Cardiac fibroblast (primary cell): ENCODE results near the gene FBXO30.
A peak's percentile ranks its signal among the peaks of the same experiment; 100 is the strongest.

Source experiments
- DNase-seq, 2 donors: peaks; one replicate each; pipeline versions ENCODE4 v3.0.0 to v3.0.0-alpha.2; 2010; ENCODE audit warnings: low read depth in 2 of 2
- H3K4me3 ChIP-seq, 2 donors: replicated peaks in 1 of 2; 1 replicate in 1 of 2; 2 replicates in 1 of 2; pipeline ENCODE4 v1.5.1; 2011; ENCODE audit warnings: low read depth in 2 of 2, low read length in 2 of 2, mild to moderate bottlenecking in 2 of 2, moderate library complexity in 1 of 2
- CTCF ChIP-seq: IDR thresholded peaks from one replicate; pipeline ENCODE4 v1.5.1; 2011; ENCODE audit warnings: low read depth, mild to moderate bottlenecking, low read length, inconsistent platforms

FBXO30 gene

GRCh38 chr6:145845557-145845956 lies 31.0 kb upstream of the FBXO30 start:
- H3K4me3 ChIP-seq: no peak overlapping the region
- TF ChIP-seq CTCF: no peak
- no peak for DNase-seq

- DNase-seq: peak in 1 of 2 donors; percentile 29
- TF ChIP-seq CTCF: no peak
- H3K4me3 ChIP-seq: no peak overlapping the region
Observed at GRCh38 chr6:145844933-145845540, 30.4 kb upstream of the FBXO30 start.

- peak; percentile 49 to 76 for DNase-seq
- no peak overlapping the region for H3K4me3 ChIP-seq
- no peak for TF ChIP-seq CTCF
Observed at GRCh38 chr6:145842693-145843546, 28.3 kb upstream of the FBXO30 start.

GRCh38 chr6:145841668-145842067 lies 27.1 kb upstream of the FBXO30 start:
- no peak overlapping the region for H3K4me3 ChIP-seq
- DNase-seq: no peak
- TF ChIP-seq CTCF: no peak

GRCh38 chr6:145839653-145840052 lies 25.1 kb upstream of the FBXO30 start:
- no peak for DNase-seq
- TF ChIP-seq CTCF: no peak

GRCh38 chr6:145838305-145838704 lies 23.7 kb upstream of the FBXO30 start:
- H3K4me3 ChIP-seq: no peak overlapping the region
- DNase-seq: no peak
- no peak for TF ChIP-seq CTCF

More at GRCh38 chr6:145839653-145840052, 25.1 kb upstream of the FBXO30 start:
- H3K4me3 ChIP-seq: no peak overlapping the region
